ENCODE results near the gene RPL39L.

Gene RPL39L

GRCh38 chr3:187072102-187072501 lies 67.2 kb downstream of the RPL39L start:
- no peak for DNase-seq (ENCODE audit: extremely low read depth in 1 of 2, low read depth in 1 of 2)
